GM18951 (cell line): ENCODE measurements around the gene GDF10.

Experiments
- POLR2A ChIP-seq: IDR thresholded peaks from 4 replicates; pipeline ENCODE4 v1.6.1; 2011; ENCODE audit warnings: mild to moderate bottlenecking; ENCODE audit not compliant: insufficient read length, insufficient read depth; ENCODE audit errors: extremely low read depth
- in situ Hi-C: fragments of 300-500 bp; cut with MboI; formaldehyde crosslinking; loops from one replicate; pipeline ENCODE4 v1.12.0; 2022; ENCODE audit warnings: low sequenced_read_pairs, mixed read lengths, inconsistent platforms; ENCODE audit not compliant: unreplicated experiment

The GDF10 gene

DNA sequence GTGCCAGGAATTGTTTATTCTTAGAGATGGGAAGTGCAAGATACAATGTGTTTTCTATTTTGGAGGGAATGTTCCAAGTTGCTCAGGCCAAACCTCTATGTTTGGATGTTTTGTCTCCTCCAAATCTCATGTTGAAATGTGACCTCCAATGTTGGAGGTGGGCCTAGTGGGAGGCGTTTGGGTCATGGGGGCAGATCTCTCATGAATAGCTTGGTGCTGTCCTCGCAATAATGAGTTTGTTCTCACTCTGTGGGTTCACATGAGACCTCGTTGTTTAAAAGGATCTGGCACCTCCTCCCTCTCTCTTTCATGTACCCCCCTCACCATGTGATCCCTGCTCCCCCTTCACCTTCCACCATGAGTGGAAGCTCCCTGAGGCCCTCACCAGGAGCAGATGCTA lies 8.3 kb upstream of the GDF10 start:
- in situ Hi-C loops, result no loop called here
- no peak for TF ChIP-seq POLR2A

DNA sequence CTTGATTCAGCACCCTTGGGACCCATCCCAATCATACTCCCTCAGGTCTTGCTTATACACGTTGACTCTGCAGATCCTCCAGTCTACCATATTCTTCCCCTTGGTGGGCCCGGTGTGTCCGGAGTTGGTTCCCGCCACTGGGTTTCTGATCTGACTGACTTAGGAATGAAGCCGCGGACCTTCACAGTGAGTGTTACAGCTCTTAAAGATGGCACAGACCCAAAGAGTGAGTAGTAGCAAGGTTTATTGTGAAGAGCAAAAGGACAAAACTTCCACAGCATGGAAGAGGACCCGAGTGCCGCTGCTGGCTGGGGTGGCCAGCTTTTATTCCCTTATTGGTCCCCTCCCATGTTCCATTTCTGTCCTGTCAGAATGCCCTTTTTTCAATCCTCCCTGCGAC lies 5.9 kb upstream of the GDF10 start:
- TF ChIP-seq POLR2A, result no peak
- in situ Hi-C loops, result no loop called here

DNA sequence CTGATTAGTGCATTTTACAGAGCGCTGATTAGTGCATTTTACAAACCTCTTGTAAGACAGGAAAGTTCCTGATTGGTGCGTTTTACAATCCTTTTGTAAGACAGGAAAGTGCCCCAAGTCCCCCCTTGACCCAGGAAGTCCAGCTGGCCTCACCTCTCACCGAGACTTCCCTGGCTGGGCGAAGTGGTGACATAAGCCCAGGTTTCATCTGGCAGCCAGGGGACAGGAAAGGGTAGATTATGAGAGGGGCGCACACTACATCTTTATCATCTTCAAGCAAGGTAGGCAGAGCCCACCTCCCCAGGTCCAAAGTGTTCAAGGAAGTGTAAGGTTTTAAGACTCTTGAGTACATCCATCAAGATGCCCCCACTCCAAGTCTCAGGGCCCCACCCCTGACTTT lies 5.5 kb upstream of the GDF10 start:
- in situ Hi-C loops, result no loop called here
- TF ChIP-seq POLR2A, result no peak

- in situ Hi-C loops, result no loop called here
- no peak for TF ChIP-seq POLR2A
Observed at GRCh38 chr10:47295411-47295810, 4.6 kb upstream of the GDF10 start.

- in situ Hi-C loops, result no loop called here
- no peak for TF ChIP-seq POLR2A
Observed at GRCh38 chr10:47296156-47296894, 3.7 kb upstream of the GDF10 start.

DNA sequence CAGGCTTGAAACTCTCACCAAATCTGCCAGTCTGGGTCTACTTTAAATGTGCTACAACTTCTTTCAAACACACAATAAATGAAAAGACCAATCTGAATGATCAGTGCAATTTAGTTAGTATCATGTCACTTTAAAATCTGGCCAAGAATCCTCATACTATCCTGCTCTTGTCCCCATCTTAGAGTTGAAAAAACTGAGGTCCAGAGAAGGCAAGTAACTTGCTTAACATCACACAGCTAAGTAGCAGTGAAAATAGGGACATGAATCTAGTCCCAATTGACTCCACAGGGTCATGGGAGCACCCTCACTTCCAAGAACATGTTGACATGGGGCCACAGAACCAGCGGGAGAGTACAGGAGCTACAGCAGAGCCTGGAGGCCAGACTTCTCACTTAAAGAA lies 3.1 kb upstream of the GDF10 start:
- in situ Hi-C loops, result no loop called here
- no peak for TF ChIP-seq POLR2A

DNA sequence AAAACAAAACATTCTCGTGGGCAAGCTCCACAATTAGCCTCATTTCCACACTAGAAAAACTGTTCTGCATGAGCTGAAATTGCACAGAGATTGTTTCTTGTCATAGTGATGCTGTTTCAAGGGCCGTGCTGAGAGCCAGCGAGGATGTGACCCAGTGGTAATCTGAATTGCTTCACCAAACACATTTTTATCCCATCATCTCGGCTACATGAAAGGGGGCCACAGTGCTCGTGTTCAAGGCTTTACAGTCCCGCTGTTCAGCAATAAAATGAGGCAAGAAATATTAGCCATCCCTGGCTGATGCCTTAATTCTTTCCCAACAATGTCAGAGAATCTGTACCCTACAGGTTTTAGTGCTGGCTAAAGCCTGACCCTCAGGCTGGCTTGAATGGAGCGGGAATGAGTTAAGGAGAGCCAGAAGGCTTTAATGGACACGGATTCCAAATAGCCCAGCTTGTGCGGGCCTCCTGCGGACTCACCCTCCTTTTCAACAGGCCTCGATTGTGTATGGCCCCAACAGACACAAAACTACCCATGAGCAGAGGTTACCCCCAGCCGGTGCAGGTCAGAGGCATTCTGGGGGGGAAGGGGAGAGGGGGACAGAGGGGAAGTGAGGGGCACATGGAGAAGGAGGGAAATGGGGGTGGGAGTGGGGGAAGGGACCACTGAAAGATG lies 2.0 kb upstream of the GDF10 start:
- TF ChIP-seq POLR2A, result no peak

DNA sequence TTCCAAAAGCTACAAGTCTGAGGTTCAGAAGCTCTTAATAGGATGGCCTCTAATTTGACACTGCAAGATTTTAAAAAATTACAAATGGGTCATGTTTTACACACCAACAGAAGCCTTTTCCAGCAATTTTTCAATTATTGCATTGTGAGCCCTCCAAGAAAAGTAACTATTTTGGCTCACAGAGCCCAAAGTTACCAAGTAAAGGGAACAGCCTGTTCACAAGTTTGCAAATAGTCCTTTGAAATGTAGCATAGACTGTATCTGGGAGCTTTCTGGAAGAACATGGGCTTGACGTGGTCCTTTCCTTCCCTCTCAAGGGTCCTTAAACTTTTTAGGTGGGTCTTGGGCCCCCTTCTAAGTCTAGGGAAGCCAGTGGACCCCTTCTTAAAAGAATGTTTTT lies 1.3 kb upstream of the GDF10 start:
- TF ChIP-seq POLR2A, result no peak
- in situ Hi-C loops, result no loop called here

More for the DNA sequence above, 2.0 kb upstream of the GDF10 start:
- in situ Hi-C loops, result no loop called here

GRCh38 chr10:47300429-47300931 lies 483 bp downstream of the GDF10 start:
- in situ Hi-C loops, result loop anchor here (25.0 kb wide), 1 partner anchor 263 kb away; no protein-coding TSS in a partner anchor
- no peak for TF ChIP-seq POLR2A

DNA sequence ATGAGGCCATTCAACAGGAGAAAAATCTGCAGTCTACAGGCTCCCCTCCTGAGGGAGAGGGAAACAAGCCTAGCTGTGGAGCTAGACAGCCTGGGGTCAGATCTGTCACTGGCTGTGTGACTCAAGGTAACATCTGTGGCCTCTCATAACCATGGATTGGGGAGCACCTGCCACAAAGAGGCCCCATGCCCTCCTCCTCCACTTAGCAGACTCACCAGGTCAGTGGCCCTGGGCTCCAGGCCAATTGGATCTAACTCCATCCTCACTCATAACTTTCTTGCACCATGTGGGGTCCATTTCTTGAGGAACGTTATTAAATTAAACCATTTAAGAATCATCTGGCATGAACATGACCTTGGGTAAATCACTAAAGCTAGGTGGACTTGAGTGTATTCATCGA lies 1.8 kb downstream of the GDF10 start:
- in situ Hi-C loops, result loop anchor here (25.0 kb wide), 1 partner anchor 265 kb away; no protein-coding TSS in a partner anchor
- no peak for TF ChIP-seq POLR2A

DNA sequence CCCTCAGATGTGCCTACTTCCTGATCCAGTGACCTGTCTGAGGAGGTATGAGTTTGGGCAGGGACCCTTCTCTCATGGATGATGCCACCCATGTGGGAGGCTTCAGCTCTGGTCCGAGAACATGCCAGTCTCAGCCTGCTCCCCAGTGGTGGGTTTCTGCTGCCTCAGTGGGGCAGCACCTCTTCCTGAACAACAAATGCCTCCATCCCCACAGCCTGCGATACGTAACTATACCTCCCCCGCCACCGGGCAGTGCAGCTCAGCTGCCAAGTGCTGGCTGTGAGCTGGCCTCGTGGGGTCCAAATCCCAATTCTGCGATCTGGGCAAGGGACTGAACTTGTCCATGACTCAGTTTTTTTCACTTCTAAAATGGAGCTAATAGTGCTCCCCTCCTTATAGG lies 3.1 kb downstream of the GDF10 start:
- no peak for TF ChIP-seq POLR2A

DNA sequence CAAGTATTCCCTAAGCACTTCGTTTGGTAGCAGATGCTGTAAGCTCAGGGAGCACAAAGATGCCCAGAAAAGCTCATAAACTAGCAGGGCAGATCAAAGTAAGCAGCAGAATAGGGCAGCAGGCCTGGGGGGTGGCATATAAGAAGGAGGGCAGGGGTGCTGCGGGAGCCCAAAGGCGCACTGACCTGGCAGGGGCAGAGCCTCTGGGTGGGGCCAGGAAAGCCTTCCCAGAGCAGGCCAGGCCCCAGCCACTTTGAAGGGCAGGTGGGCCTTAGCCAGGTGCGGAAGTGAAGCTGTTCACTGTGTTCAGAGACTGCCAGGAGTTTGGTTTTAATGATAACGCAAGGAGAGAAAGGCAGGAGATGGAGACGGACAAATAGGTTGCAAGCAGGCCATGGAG lies 3.9 kb downstream of the GDF10 start:
- in situ Hi-C loops, result loop anchor here (25.0 kb wide), 1 partner anchor 267 kb away; no protein-coding TSS in a partner anchor

More for the DNA sequence above, 3.1 kb downstream of the GDF10 start:
- in situ Hi-C loops, result loop anchor here (25.0 kb wide), 1 partner anchor 266 kb away; no protein-coding TSS in a partner anchor

GRCh38 chr10:47305566-47305965 lies 5.6 kb downstream of the GDF10 start:
- in situ Hi-C loops, result loop anchor here (25.0 kb wide), 1 partner anchor 268 kb away; no protein-coding TSS in a partner anchor

More for the DNA sequence above, 3.9 kb downstream of the GDF10 start:
- TF ChIP-seq POLR2A, result no peak

More at GRCh38 chr10:47305566-47305965, 5.6 kb downstream of the GDF10 start:
- no peak for TF ChIP-seq POLR2A
